Pulmonary artery endothelial cell (primary cell): ENCODE data around the gene KAZN. TPM values are rescaled to one million over a fixed set of nuclear protein-coding genes. Genes with fewer than 3 reads are reported as not detected.

Experiments used
- DNase-seq: peaks from one replicate; pipeline ENCODE4 v3.0.0-alpha.2; 2011; ENCODE audit warnings: low read depth, low spot score
- total RNA-seq: library from RNA; depleted of rRNA; stranded (reverse); fragments of >200 nt; gene quantifications from 2 replicates; pipeline ENCODE4 v1.2.3, GENCODE V29; 2014

KAZN gene
- total RNA-seq, 1 donor from 2014 or later, result 0.73 TPM

DNA sequence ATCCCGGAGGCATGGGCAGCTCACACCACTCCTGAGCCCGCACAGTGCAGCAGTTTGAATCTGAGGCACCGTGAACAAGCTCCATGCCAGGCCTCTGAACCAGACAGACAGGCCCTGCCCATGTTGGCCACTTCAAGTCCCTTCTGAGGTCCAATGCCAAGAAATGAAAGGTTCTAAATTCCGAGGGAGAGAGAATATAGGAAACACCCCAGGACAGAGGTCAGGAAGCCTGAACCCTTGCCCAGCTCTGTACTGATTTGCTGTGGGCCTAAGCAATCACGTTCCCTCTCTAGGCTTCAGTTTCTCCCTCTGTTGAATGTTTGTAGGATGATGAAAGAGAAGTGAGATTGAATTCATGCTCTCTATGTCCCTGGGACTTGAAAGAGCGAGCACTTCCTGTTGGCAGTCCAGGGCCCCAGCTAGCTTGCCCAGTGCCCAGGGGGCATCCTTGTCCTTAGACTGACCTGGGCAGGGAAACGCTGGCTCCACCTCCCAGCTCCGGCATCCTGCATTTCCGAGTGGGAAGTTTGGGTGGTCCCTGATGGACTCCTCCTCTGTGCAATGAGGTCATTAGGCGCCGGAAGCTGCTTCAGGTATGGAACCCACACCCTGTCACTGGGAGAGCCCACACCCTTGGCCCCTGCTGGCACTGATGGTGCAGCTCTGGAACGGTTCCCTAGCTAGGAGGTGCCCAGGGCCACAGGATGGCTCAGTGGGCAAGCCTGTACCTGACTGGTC lies 312.7 kb downstream of the KAZN start:
- no peak for DNase-seq

DNA sequence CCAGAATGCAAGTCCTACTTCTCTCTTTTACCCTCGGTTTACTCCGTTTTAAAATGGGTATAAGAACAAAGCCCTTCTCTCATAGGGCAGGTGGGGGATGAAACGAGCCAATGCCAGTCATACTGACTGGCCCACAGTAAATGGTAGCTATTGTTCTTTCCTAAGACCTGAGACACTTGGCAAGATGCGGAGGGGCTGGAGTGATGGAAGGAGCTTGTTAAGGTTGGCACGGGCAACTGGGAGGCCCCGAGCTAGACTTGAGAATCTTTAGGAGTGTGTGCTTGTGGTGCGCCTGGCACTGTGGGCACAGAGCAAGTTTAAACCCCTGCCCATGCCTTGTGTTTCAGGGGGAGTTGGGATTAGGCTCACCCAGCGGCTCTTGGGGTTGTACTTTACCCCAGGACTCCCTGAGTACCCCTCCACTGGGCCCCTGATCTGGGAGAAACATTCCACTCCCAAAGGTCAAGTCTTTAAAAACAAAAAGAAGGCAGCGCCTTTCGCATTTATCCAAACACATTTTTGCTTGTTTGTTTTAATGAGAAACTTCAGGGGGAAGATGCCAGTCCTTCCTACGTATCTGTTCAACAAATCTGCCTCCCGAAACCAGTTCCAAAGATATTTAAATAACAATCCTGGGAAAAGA lies 314.5 kb downstream of the KAZN start:
- no peak for DNase-seq

DNA sequence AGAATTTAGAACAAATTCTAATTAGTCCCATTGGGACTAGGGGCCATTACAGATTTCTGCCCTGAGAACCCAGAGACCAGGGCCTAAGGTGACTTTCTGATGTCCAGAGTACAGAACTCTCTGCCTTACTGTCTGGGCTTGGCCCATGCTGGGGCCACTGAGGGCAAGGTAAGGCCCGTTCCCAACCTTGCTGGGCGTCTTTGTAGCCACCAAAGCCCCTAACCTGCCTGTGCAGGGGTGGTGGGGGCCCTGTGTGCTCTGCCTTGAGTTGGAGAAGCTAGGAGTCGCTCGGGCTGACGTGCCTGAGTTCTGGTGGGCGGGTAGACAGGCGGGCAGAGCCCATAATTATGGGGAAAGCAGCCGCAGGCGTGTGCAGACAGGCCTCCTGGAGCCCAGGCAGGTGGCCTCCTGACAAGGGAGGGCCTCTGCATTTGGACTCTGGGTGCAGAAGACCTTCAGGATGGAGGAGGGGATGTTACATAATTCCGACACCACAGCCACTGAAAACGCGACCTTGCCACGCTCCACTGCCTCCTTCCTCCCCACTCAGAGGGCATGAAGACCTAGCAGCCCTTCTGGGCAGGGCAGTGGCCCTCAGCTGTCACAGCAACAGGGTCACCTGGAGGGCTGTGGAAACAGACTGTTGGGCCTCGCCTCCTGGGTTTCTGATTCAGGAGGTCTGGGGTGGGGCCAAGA lies 315.1 kb downstream of the KAZN start:
- no peak for DNase-seq

DNA sequence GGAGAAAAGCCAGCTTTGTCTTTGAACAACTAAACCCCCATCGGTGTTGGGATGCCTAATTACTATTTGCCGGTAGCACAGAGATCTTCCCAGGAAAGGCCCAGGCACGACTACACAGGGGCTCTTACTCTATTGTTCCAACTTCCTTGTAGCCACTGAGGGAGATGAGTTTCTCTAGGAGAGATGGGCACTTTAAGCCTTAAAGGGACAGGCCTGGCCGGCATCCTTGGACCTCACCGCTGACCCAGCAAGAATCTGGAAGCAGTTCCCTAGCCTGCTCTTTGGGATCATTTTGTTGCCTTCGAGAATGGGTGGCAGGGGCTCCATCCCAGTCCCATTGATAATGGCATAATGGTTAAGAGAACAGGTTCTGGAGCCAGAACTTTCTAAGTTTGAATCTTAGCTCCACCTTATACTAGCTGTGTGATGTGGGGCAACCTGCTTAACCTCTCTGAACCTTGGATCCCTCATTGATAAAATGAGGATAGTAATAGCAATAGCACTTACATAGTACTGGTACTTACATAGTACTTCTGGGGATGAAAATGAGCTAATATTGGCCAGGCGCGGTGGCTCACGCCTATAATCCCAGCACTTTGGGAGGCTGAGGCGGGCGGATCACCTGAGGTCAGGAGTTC lies 316.0 kb downstream of the KAZN start:
- DNase-seq, result no peak

DNA sequence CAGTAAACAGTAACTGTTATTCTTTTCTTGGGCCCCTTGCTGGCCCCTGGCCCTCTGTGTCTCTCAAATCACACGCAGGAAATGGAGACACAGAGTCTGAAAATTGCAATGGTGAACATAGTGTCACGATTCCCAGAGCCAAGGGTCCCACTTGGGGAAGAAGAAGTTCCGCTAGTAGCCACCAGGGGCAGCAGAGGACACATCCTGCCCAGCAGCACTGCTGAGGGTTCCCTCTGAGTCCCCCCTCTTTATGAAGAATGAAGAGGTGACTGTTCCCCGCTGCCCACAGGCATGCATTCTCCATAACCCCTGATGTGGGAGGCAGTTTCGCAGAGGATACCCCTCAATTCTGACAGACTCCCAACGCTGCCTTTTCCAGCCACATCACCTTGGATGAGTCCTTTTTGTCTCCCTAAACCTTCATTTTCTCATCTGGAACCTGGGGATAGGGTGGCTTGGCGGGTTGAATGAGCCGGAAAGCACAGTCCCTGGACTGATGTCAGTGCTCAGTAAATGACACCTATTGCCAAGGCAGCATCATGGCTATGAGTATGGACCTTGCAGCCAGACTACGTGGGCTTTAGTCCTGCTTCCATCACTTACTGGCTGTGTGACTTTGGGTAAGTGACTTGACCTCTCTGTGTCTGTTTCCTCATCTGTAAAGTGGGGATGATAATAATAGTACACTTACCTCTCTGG lies 317.0 kb downstream of the KAZN start:
- no peak for DNase-seq

DNA sequence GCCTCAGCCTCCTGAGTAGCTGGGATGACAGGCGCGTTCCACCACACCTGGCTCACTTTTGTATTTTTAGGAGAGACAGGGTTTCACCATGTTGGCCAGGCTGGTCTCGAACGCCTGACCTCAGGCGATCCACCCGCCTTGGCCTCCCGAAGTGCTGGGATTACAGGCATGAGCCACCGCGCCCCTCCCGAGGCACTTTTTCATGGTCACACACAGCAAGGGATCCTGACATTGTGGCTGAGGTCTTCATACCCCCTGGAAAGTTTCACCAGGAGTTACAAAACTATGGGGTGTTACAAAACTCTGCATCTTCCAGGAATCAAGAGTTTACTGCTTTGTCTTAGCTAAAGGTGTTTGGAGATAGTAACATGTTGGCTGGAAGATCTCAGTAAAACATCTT lies 320.8 kb downstream of the KAZN start:
- no peak for DNase-seq

DNA sequence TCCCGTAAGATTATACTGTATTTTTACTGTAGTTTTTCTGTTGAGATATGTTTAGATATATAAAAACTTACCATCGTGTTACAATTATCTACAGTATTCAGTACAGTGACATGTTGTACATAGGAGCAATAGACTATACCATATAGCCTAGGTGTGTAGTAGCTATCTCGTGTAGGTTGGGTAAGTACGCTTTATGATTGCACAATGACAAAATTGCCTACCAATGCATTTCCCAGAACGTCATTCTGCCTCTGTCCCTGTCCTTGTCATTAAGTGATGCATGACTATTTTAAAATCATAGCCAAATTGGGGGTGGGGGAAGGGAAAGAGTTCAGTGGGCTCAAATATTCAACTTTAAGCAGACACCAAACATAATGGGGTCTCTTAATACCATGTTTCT lies 321.3 kb downstream of the KAZN start:
- DNase-seq, result no peak

DNA sequence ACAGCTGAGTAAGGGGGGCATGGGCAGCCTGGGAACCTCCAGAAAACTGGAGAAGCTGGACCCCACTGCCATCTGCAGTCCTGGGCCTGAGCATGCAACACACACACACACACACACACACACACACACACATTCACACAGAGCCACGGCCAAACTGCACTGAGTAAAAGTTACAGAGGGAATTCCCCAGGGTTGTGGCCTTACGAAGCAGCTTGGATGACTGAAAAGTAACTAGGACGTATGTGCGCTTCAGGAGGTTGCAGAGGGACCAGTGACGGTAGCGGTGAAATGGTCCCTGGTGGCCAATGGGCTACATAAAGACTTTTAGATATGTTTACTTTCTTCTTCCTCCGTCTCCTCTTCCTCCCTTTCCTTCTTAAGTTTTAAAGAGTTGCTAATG lies 322.6 kb downstream of the KAZN start:
- DNase-seq, result no peak

DNA sequence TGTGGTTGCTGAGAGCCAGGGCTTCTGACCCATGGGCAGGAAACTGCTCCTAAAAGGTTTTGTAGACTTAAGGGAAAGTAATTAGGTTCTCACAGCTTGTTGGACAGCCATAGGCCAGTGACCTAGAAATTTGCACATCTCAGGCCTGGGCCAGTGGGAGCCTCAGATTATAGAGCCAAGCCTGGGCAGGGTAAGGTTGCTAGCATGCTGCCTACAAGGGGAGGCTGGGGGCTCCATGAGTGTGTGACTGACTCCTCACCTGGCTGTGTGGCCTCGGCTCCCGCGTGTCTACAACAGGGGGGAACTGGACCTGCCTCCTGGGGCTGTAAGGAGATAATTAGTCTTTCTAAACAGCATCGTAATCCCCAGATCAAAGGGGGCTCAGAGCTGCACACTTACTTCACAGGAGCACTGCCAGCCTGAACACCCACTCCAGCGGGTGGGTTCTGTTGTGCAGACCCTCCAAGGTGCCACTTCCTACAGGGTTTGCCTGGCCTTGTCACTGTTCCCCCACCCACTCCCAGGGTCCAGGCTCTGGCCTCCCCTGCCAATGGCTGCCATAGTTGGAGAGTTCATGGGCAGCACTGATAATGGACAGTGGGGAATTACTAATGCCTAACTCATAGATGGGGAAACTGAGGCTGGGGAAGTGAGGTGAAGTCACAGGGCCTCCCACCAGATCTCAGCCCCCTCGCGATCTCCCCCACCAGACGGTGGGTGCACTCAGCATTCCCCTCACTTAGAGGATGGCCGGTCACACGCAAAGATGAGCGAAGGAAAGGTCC lies 324.6 kb downstream of the KAZN start:
- no peak for DNase-seq

DNA sequence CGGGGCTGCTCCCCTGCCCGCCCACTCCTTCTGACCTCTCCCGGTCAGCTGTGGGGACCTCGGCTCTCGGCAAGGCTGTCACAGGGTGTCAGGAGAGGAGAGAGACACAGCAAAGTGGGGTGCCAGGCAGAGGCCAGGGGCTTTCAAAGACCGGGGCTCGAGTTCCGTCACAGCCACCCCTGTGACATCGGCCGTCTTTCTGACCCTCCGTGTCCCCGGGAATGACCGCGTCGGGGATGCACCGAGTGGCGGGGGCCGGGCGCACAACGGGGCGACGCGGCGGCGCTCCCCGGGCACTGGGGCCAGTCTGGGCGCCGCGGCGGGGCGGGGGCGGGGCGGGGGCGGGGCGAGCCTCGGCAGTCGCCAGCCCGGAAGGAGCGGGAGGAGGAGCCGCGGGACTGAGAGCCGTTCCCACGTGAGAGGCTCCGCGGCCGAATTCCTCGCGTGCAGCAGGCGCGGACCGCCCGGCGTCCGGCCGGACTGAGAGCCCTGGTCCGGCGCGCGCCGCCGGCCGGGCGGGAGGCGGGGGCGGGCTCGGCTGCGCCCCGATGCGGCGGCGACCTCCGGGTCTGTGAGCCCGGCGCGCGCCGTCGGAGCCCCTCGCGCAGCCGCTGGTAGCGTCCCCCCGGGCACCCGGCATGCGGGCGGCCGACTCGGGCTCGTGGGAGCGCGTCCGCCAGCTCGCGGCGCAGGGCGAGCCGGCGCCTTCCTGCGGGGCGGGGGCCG lies 325.4 kb downstream of the KAZN start:
- no peak for DNase-seq

DNA sequence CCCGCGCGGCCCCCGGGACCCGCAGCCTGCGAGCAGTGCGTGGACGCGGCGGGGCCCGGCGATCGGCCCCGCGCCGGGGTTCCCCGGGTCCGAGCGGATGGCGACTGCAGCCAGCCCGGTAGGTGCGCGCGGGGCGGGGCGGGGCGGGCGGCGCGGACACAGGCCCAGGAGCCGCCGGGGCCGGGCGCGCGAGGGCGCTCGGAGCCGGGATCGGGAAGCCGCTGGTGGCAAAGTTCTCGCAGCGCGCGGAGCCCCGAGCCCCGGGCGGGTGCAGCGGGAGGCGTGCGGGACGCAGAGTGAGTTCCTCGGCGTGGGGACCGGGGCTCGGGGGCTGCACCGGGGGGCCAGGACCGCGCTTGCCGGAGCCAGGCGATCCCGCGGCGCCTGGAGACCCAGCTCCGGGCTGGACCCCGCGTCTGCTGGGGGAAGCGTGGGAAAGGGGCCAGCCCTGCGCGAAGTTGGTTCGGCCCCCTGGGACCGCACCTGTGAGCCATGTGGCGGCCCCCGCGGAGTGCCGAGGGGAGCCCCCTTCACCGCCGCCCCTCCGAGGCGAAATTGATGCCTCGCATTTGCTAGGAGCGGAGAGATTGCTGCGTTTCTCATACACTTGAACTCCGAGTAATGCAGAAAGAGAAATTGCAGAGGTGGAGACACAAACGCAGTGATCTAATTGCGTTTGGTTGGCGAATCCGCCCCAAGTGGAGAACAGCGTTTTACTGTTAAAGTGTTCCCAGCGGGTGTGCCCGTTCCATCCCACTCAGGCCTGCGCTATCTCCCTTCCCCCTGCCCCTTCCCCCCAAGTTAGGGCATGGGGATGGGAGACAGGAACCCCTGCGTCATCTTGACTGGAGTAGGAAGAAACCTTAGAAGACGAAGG lies 326.2 kb downstream of the KAZN start:
- DNase-seq, result no peak

DNA sequence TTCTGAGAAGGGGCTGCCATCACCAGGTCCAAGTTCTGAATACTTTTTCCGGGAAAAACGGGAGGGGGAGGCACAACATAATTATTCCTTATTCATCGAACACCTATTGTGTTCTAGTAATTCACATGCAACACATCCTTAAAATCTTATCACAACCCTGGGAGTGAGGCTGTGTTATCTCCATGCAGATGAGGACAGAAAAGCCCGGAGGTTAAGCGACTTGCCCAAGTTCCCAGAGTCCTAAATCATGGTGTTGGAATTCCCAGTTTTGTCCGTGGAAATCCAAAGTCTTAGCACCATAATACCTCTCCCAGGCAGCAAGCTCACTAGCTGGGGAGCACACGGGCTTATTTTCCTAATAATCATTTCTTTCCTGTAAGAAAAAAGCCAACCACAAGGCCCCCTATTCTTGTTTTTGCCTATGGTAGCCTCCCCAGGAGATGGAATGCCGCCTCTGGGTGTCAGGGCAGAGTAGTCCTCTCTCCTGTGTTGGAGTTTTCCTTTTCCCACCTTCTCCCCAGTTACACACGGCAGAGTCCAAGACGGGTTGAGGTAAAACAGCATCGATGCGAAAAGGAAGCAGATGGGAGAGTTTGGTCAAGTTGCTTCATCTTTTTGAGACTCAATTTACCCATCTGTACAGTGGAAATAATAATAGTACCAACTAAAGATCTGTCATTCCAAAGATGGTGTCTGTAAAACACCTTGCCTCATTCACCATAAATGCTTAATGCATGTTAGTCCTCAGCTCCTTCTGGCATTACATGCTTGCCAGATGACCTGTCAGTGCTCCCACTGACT lies 327.1 kb downstream of the KAZN start:
- DNase-seq, result no peak

DNA sequence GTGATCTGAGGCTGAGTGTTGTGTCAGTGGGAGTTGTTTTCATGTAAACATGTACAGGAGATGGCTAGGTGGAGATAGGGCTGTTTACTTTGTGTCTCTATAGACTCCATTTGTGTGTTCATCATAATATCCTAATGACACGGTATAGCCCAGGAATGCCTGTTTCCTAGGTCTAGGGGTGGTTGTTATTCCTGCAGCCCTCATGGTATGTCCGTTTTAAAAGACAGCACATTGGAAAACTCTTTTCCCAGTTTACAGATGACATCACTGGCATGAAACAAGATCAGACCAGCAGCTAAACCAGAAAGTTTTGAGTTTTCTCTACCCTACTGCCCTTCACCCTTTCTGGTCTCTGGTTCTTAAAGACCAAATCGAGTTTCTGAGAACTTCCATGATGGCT lies 327.7 kb downstream of the KAZN start:
- no peak for DNase-seq

DNA sequence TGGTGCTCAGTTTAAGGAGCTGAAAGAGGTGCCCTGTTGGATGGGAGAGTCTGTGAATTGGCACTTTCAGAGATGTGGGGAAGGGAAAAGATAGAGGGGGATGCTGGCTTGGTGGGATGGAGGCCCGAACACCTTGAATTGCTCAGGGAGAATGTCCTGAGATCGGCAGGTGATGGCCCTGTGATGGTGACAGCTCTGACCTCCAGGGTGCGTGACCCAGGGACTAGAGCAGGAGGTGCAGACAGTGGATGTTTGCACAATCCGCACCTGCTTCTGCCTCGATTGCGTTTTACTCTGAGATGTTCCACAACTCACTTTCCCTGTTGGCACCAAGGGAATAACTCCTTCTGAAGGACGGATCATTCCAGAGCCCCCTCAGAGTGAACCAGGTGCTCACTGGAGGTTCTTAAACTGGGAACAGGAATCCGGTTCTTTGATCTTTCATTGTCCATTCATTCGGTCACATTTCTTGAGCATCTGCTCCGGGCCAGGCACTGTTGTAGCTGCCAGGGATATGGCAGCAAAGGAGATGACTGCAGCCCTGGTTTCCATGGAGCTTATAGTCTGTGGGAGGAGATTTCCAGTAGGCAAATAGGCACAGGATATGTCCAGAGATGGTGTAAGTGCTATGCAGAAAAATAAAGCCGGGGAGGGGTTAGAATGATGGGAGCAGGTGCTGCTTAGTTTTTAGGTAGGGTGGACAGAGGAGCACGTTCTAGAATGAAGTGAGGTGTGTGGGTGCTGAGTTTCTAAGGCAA lies 328.5 kb downstream of the KAZN start:
- no peak for DNase-seq

DNA sequence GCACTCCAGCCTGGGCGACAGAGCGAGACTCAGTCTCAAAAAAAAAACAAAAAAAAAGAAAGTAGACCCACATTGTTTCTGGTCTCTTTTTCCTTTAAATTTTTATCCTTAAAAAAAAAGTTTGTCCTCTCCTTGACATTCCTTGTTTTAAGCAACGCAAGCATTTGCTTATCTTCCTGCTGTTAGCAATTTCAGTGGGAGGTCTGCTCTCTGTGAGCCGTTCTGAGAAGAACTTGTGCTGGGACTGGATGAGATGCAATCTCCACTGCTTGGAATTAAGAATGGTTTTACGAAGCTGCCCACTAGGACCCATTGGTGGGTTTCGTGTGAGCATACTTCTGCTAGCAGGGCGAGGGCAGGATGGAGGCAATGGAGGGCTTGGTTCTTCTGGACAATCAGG lies 329.9 kb downstream of the KAZN start:
- DNase-seq, result no peak

DNA sequence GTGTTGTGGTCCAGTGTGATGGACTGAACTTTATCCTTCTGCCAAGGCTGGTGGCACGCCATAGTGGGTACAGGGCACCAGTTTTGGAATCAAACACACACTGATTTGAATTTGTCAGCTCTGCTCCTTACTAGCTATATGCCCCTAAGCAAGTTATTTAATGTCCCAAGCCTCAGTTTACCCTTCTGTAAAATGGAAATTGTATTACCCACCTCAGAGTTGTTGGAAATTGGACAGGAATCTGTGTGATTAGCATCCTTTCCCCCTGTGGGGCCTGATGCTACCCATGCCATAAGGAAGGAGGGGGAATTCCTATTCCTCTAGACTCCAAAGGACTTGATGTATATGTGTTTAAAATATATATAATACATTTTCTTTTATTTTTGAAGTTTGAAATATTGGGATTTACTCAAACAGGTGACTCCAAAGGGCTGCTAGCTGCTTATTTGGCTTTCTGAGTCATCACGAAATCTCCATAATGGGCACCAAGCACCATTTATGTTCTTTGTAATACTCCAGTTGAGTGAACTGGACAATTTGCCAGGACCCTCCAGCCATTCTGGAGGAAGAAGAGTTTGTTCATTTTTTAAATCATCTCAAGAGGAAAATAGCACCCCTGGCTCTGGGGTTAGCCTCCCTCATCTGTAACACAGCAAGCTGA lies 330.5 kb downstream of the KAZN start:
- DNase-seq, result no peak
